CD14-positive monocyte (primary cell): ENCODE measurements around the gene CAVIN4. TPM values are rescaled to one million over a fixed set of nuclear protein-coding genes. Genes with fewer than 3 reads are reported as not detected.

ENCODE experiments used
- DNase-seq, 3 donors: peaks; one replicate each; pipeline ENCODE4 v3.0.0-alpha.2; 2011 to 2022
- H2AFZ ChIP-seq: 2 replicates; pipeline ENCODE4 v1.6.0; 2012; ENCODE audit warnings: mild to moderate bottlenecking, low read depth, low read length, inconsistent platforms; ENCODE audit not compliant: insufficient read depth, poor library complexity, severe bottlenecking
- H3K27ac ChIP-seq, 2 donors: 1 replicate in 1 of 2; 2 replicates in 1 of 2; pipeline ENCODE4 v1.5.1; 2012 to 2013; ENCODE audit warnings: low read length in 2 of 2, control low read depth in 1 of 2, inconsistent platforms in 1 of 2, low read depth in 1 of 2, mild to moderate bottlenecking in 1 of 2
- H3K27me3 ChIP-seq, 2 donors: one replicate each; pipeline versions ENCODE4 v1.6.0 to v1.6.1; 2011 to 2013; ENCODE audit warnings: low read length in 2 of 2; ENCODE audit not compliant: control insufficient read depth in 2 of 2, insufficient read depth in 2 of 2
- H3K36me3 ChIP-seq, 2 donors: replicated peaks in 1 of 2; 1 replicate in 1 of 2; 2 replicates in 1 of 2; pipeline versions ENCODE4 v1.5.1 to v1.6.1; 2012 to 2013; ENCODE audit warnings: low read length in 2 of 2, control low read depth in 1 of 2, inconsistent platforms in 1 of 2, mild to moderate bottlenecking in 1 of 2; ENCODE audit not compliant: insufficient read depth in 2 of 2, control insufficient read depth in 1 of 2
- H3K4me1 ChIP-seq, 2 donors: 1 replicate in 1 of 2; 2 replicates in 1 of 2; pipeline versions ENCODE4 v1.5.1 to v1.6.1; 2012 to 2013; ENCODE audit warnings: low read length in 2 of 2, control low read depth in 1 of 2, inconsistent platforms in 1 of 2, mild to moderate bottlenecking in 1 of 2, moderate library complexity in 1 of 2; ENCODE audit not compliant: insufficient read depth in 2 of 2, control insufficient read depth in 1 of 2
- H3K4me2 ChIP-seq: replicated peaks from 2 replicates; pipeline ENCODE3; 2012; ENCODE audit warnings: low read length, moderate library complexity, mild to moderate bottlenecking; ENCODE audit not compliant: poor library complexity, severe bottlenecking; ENCODE audit errors: extremely low read depth
- H3K4me3 ChIP-seq, 3 experiments: fragments of 200-600 bp in 1 of 3; sonication (generic) in 1 of 3; replicated peaks in 1 of 3; 1 replicate in 2 of 3; 2 replicates in 1 of 3; pipeline ENCODE4 v1.5.1; 2011 to 2013; ENCODE audit warnings: low read length in 3 of 3, mild to moderate bottlenecking in 3 of 3, control low read depth in 2 of 3, low read depth in 2 of 3, inconsistent platforms in 1 of 3, moderate library complexity in 1 of 3
- H3K79me2 ChIP-seq: 2 replicates; pipeline ENCODE4 v1.6.0; 2012; ENCODE audit warnings: mild to moderate bottlenecking, control low read depth, inconsistent platforms, low read length, moderate library complexity; ENCODE audit not compliant: insufficient read depth
- H3K9ac ChIP-seq: 2 replicates; pipeline ENCODE4 v1.6.0; 2017; ENCODE audit warnings: low read length, mild to moderate bottlenecking; ENCODE audit not compliant: insufficient read depth, poor library complexity, severe bottlenecking
- H3K9me3 ChIP-seq, 2 donors: replicated peaks in 1 of 2; 1 replicate in 1 of 2; 2 replicates in 1 of 2; pipeline versions ENCODE4 v1.5.1 to v1.6.1; 2012 to 2013; ENCODE audit warnings: low read length in 2 of 2, control low read depth in 1 of 2; ENCODE audit not compliant: control insufficient read depth in 1 of 2, insufficient read depth in 1 of 2
- H4K20me1 ChIP-seq: 2 replicates; pipeline ENCODE4 v1.6.0; 2012; ENCODE audit warnings: mild to moderate bottlenecking, low read length, control low read depth, moderate library complexity; ENCODE audit not compliant: insufficient read depth
- H3K27ac Mint-ChIP-seq, 7 donors: one replicate each; pipeline ENCODE4 v1.8.0; 2020; ENCODE audit warnings: mild to moderate bottlenecking in 7 of 7, mixed read lengths in 7 of 7, moderate library complexity in 6 of 7, inconsistent platforms in 2 of 7
- H3K27me3 Mint-ChIP-seq, 3 donors: one replicate each; pipeline ENCODE4 v1.8.0; 2021 to 2022; ENCODE audit warnings: low read depth in 3 of 3, mild to moderate bottlenecking in 3 of 3, mixed read lengths in 3 of 3, moderate library complexity in 3 of 3, inconsistent platforms in 1 of 3
- H3K36me3 Mint-ChIP-seq, 2 donors: one replicate each; pipeline ENCODE4 v1.8.0; 2020; ENCODE audit warnings: mixed read lengths in 2 of 2, inconsistent platforms in 1 of 2, mild to moderate bottlenecking in 1 of 2
- H3K4me1 Mint-ChIP-seq: one replicate; pipeline ENCODE4 v1.8.0; 2020; ENCODE audit warnings: mild to moderate bottlenecking, mixed read lengths
- H3K4me3 Mint-ChIP-seq, 2 donors: one replicate each; pipeline ENCODE4 v1.8.0; 2020; ENCODE audit warnings: mild to moderate bottlenecking in 2 of 2, mixed read lengths in 2 of 2, moderate library complexity in 1 of 2
- H3K9me3 Mint-ChIP-seq, 7 donors: one replicate each; pipeline ENCODE4 v1.8.0; 2020 to 2022; ENCODE audit warnings: mixed read lengths in 7 of 7, mild to moderate bottlenecking in 6 of 7, moderate library complexity in 6 of 7, inconsistent platforms in 2 of 7
- WGBS: methylation state at CpG from one replicate; pipeline ENCODE4 v1.1.5; 2013; ENCODE audit warnings: missing lambda C conversion rate; ENCODE audit not compliant: insufficient coverage; 5-methylcytosine and 5-hydroxymethylcytosine counted together
- intact Hi-C, 2 donors: fragments of 100-400 bp; cut with micrococcal nuclease; formaldehyde crosslinking; loops; one replicate each; pipeline versions ENCODE4 v1.15.0 to v1.15.1; 2023
- polyA plus RNA-seq, 3 donors: library from polyadenylated mRNA; depleted of rRNA in 1 of 3; unstranded in 2 of 3; stranded (reverse) in 1 of 3; fragments of 300-500 nt in 2 of 3; fragments of >200 nt in 1 of 3; fragmentation: Illumina TruSeq in 2 of 3; gene quantifications; 1 replicate in 2 of 3; 2 replicates in 1 of 3; pipeline ENCODE4 v1.2.3, GENCODE V29; 2012 to 2021
- TF ChIP-seq, protein P1 (sequence below): fragments of 200-600 bp; IDR thresholded peaks from one replicate; pipeline ENCODE4 v1.8.0; 2022; ENCODE audit warnings: antibody characterized with exemption, mild to moderate bottlenecking

Gene CAVIN4
- polyA plus RNA-seq, 3 donors = not detected

DNA sequence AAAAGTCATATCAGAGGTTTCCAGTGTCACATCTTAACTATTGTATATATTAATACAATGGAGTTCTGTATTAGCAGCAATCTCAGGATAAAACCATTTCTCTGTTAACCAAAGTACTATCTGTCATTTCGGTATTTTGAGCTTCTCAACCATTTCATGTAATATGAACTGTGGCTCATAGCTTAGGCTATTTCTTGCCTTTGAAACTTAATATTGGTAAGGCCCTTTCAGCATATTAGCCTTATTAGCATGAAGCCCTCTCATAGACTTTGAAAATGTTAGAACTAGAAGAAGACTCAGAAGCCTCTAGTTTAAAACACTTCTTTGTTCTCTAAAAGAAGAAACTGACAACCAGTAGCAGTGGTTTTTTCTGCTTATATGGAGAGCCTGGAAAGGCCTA is 731 bp downstream of the CAVIN4 start:
- Mint-ChIP-seq H3K36me3 (no peaks in the 10 kb centered on the region), H3K27me3 (peaks cover 0 to 1% (median 0%) of the 10 kb centered on the region in 3 donors), H3K9me3 (peaks cover 0 to 3% (median 0%) of the 10 kb centered on the region in 7 donors), H3K4me1 (no peaks in the 10 kb centered on the region), H3K4me3 (no peak overlapping the region), H3K27ac (no peak overlapping the region)
- Histone ChIP-seq H4K20me1 (no peaks in the 10 kb centered on the region), H3K27ac (no peak overlapping the region), H3K9ac (no peak overlapping the region), H3K9me3 (no peaks in the 10 kb centered on the region), H3K36me3 (no peaks in the 10 kb centered on the region), H3K4me3 (no peak overlapping the region), H2AFZ (no peak overlapping the region), H3K4me1 (no peaks in the 10 kb centered on the region), H3K27me3 (no peaks in the 10 kb centered on the region), H3K4me2 (no peak overlapping the region), H3K79me2 (no peaks in the 10 kb centered on the region)
- no peak for DNase-seq
- WGBS = no CpG with 5 or more reads among the region's 1 CpG
- intact Hi-C loops = no loop called here
- TF ChIP-seq, protein P1, sequence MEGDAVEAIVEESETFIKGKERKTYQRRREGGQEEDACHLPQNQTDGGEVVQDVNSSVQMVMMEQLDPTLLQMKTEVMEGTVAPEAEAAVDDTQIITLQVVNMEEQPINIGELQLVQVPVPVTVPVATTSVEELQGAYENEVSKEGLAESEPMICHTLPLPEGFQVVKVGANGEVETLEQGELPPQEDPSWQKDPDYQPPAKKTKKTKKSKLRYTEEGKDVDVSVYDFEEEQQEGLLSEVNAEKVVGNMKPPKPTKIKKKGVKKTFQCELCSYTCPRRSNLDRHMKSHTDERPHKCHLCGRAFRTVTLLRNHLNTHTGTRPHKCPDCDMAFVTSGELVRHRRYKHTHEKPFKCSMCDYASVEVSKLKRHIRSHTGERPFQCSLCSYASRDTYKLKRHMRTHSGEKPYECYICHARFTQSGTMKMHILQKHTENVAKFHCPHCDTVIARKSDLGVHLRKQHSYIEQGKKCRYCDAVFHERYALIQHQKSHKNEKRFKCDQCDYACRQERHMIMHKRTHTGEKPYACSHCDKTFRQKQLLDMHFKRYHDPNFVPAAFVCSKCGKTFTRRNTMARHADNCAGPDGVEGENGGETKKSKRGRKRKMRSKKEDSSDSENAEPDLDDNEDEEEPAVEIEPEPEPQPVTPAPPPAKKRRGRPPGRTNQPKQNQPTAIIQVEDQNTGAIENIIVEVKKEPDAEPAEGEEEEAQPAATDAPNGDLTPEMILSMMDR = no peak

DNA sequence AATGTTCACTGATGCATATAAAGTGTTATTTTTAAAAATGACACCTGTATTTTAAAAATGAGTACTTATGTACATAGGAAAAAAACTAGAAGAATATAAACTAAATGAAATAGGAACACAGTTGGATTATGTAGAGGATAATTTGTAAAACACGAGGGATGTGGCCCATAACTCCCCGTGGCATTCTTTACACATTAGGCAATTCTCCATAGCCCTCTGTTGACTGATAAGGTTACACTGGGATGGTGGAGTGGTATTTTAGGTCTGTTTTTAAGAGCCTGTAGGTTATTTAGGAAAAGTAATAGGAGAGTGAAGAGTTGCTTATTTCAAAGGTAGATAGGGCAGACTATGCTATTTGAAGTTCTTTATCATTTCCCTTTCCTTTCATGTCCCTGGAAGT is 1.8 kb downstream of the CAVIN4 start:
- no peak for DNase-seq
- no peak overlapping the region for H3K27ac ChIP-seq
- no peak overlapping the region for H2AFZ ChIP-seq
- H3K36me3 ChIP-seq = no peaks in the 10 kb centered on the region
- Mint-ChIP-seq H3K27me3 (peaks cover 0 to 1% (median 0%) of the 10 kb centered on the region in 3 donors), H3K27ac (no peak overlapping the region), H3K4me1 (no peaks in the 10 kb centered on the region), H3K36me3 (no peaks in the 10 kb centered on the region), H3K4me3 (no peak overlapping the region), H3K9me3 (no peaks in the 10 kb centered on the region)
- H4K20me1 ChIP-seq = no peaks in the 10 kb centered on the region
- no peaks in the 10 kb centered on the region for H3K4me1 ChIP-seq
- WGBS = no CpG with 5 or more reads among the region's 2 CpGs
- no peaks in the 10 kb centered on the region for H3K9me3 ChIP-seq
- no peaks in the 10 kb centered on the region for H3K27me3 ChIP-seq
- no peak overlapping the region for H3K4me3 ChIP-seq
- H3K4me2 ChIP-seq = no peak overlapping the region
- intact Hi-C loops = no loop called here
- H3K9ac ChIP-seq = no peak overlapping the region
- no peaks in the 10 kb centered on the region for H3K79me2 ChIP-seq
- TF ChIP-seq, protein P1 = no peak
